ENCODE results near the gene PRSS3. TPM values are rescaled to one million over a fixed set of nuclear protein-coding genes. Genes with fewer than 3 reads are reported as not detected.
"Not testable (repeated sequence)": the region's sequence is repeated elsewhere in the genome, so short reads cannot be mapped to it uniquely, and the experiment has no call there.

The PRSS3 gene
- polyA plus RNA-seq, 1 donor (not counting 4 experiments of a cell fraction or from before 2014, with no cell fraction given), result 9.1 TPM

GRCh38 chr9:33751536-33752129 is 43.7 kb upstream of the PRSS3 start:
- FAIRE-seq (no peak), DNase-seq (ENCODE audit: low read depth, low spot score) (no peak)
- no peaks in the 10 kb centered on the region for H3K27me3 ChIP-seq (ENCODE audit: control insufficient read depth, extremely low read depth, insufficient read depth, low read length)
- peaks cover 21% of the 10 kb centered on the region for H3K4me1 ChIP-seq (ENCODE audit: control insufficient read depth, extremely low read depth, insufficient read depth, low read length)
- peak overlapping the region; percentile 86 for H3K4me2 ChIP-seq (ENCODE audit: control insufficient read depth, extremely low read depth, insufficient read depth, low read depth, low read length)
- H3K9ac ChIP-seq (ENCODE audit: control insufficient read depth, extremely low read depth, insufficient read depth, low read length), result peak overlapping the region; percentile 60
- H3K79me2 ChIP-seq (ENCODE audit: control insufficient read depth, insufficient read depth, low read length), result peaks cover 24% of the 10 kb centered on the region
- TF ChIP-seq, protein P1, sequence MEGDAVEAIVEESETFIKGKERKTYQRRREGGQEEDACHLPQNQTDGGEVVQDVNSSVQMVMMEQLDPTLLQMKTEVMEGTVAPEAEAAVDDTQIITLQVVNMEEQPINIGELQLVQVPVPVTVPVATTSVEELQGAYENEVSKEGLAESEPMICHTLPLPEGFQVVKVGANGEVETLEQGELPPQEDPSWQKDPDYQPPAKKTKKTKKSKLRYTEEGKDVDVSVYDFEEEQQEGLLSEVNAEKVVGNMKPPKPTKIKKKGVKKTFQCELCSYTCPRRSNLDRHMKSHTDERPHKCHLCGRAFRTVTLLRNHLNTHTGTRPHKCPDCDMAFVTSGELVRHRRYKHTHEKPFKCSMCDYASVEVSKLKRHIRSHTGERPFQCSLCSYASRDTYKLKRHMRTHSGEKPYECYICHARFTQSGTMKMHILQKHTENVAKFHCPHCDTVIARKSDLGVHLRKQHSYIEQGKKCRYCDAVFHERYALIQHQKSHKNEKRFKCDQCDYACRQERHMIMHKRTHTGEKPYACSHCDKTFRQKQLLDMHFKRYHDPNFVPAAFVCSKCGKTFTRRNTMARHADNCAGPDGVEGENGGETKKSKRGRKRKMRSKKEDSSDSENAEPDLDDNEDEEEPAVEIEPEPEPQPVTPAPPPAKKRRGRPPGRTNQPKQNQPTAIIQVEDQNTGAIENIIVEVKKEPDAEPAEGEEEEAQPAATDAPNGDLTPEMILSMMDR (optimal IDR thresholded peaks at IDR 0.05 in 1 of 3, IDR thresholded peaks at IDR 0.05 in 1 of 3, conservative IDR thresholded peaks at IDR 0.05 in 1 of 3; ENCODE audit: extremely low read depth in 1 of 3, insufficient read depth in 2 of 3, low read length in 3 of 3), result no peak
- peak overlapping the region; percentile 59 for H3K27ac ChIP-seq (ENCODE audit: control insufficient read depth, insufficient read depth, low read length)
- no peaks in the 10 kb centered on the region for H3K9me3 ChIP-seq (ENCODE audit: control insufficient read depth, low read depth, low read length)
- peak overlapping the region in 2 of 3 experiments; percentile 71 to 75 for H3K4me3 ChIP-seq (ENCODE audit: control insufficient read depth in 2 of 3, extremely low read depth in 1 of 3, insufficient read depth in 2 of 3, low read depth in 1 of 3, low read length in 3 of 3)
- no peaks in the 10 kb centered on the region for H4K20me1 ChIP-seq (ENCODE audit: control insufficient read depth, extremely low read depth, insufficient read depth, low read length)
- H3K36me3 ChIP-seq (ENCODE audit: control insufficient read depth in 2 of 2, extremely low read depth in 1 of 2, insufficient read depth in 2 of 2, low read length in 2 of 2), result no peaks in the 10 kb centered on the region
- H3K9me1 ChIP-seq (ENCODE audit: control insufficient read depth, extremely low read depth, insufficient read depth, low read length), result no peaks in the 10 kb centered on the region
- no peak overlapping the region for H2AFZ ChIP-seq (ENCODE audit: control insufficient read depth, low read length)
- dilution Hi-C loops (cut with MboI; ENCODE audit: extremely low pct_ligation_motif_present, low sequenced_read_pairs), result no loop called here

DNA sequence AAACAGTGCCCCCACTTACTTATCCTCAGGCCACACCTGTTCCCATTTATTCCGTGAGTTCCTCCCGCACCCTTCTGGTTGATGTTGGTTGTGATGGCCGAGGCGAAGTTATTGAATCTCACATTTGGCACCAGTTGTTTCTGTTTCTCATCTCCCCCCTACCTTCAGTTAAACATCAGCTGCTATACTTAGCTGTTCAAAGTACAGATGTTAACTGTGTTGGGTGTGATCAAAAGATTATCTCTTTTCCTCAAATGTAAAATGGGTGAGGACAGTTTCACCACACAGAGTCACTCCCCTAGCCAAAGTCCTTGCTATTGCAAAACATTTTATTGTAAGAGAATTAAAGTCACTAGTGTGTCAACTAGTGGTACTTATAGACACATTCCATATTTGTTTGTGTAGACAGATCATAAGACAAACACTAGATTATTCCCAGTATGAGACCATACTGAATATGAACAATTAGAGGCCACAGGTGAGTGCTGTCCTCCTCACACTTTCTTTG is 43.2 kb upstream of the PRSS3 start:
- Histone ChIP-seq H3K36me3 (ENCODE audit: control insufficient read depth in 2 of 2, extremely low read depth in 1 of 2, insufficient read depth in 2 of 2, low read length in 2 of 2) (no peaks in the 10 kb centered on the region), H3K27me3 (ENCODE audit: control insufficient read depth, extremely low read depth, insufficient read depth, low read length) (no peaks in the 10 kb centered on the region), H4K20me1 (ENCODE audit: control insufficient read depth, extremely low read depth, insufficient read depth, low read length) (no peaks in the 10 kb centered on the region), H3K27ac (ENCODE audit: control insufficient read depth, insufficient read depth, low read length) (peak overlapping the region; percentile 59), H3K9ac (ENCODE audit: control insufficient read depth, extremely low read depth, insufficient read depth, low read length) (peak overlapping the region; percentile 60), H3K4me1 (ENCODE audit: control insufficient read depth, extremely low read depth, insufficient read depth, low read length) (peaks cover 27% of the 10 kb centered on the region), H2AFZ (ENCODE audit: control insufficient read depth, low read length) (no peak overlapping the region), H3K9me1 (ENCODE audit: control insufficient read depth, extremely low read depth, insufficient read depth, low read length) (no peaks in the 10 kb centered on the region), H3K4me2 (ENCODE audit: control insufficient read depth, extremely low read depth, insufficient read depth, low read depth, low read length) (peak overlapping the region; percentile 86), H3K4me3 (ENCODE audit: control insufficient read depth in 2 of 3, extremely low read depth in 1 of 3, insufficient read depth in 2 of 3, low read depth in 1 of 3, low read length in 3 of 3) (peak overlapping the region in 2 of 3 experiments; percentile 71 to 75), H3K79me2 (ENCODE audit: control insufficient read depth, insufficient read depth, low read length) (peaks cover 26% of the 10 kb centered on the region), H3K9me3 (ENCODE audit: control insufficient read depth, low read depth, low read length) (no peaks in the 10 kb centered on the region)
- no peak for DNase-seq (ENCODE audit: low read depth, low spot score)
- peak; percentile 20 for FAIRE-seq
- dilution Hi-C loops (cut with MboI; ENCODE audit: extremely low pct_ligation_motif_present, low sequenced_read_pairs), result no loop called here
- TF ChIP-seq, protein P1 (optimal IDR thresholded peaks at IDR 0.05 in 1 of 3, IDR thresholded peaks at IDR 0.05 in 1 of 3, conservative IDR thresholded peaks at IDR 0.05 in 1 of 3; ENCODE audit: extremely low read depth in 1 of 3, insufficient read depth in 2 of 3, low read length in 3 of 3), result no peak
- no peak for TF ChIP-seq EZH2 (IDR thresholded peaks at IDR 0.05; ENCODE audit: low read length)

- peaks cover 26% of the 10 kb centered on the region for H3K79me2 ChIP-seq (ENCODE audit: control insufficient read depth, insufficient read depth, low read length)
- peak; percentile 80 for FAIRE-seq
- not testable (repeated sequence) for H3K9ac ChIP-seq (ENCODE audit: control insufficient read depth, extremely low read depth, insufficient read depth, low read length)
These were observed 42.6 kb upstream of the PRSS3 start for GRCh38 chr9:33752789-33753188.

GRCh38 chr9:33759648-33760047 is 35.7 kb upstream of the PRSS3 start:
- peaks cover 25% of the 10 kb centered on the region for H3K79me2 ChIP-seq (ENCODE audit: control insufficient read depth, insufficient read depth, low read length)
- H4K20me1 ChIP-seq (ENCODE audit: control insufficient read depth, extremely low read depth, insufficient read depth, low read length); H3K4me3 ChIP-seq (ENCODE audit: control insufficient read depth in 2 of 3, extremely low read depth in 1 of 3, insufficient read depth in 2 of 3, low read depth in 1 of 3, low read length in 3 of 3); H3K36me3 ChIP-seq (ENCODE audit: control insufficient read depth in 2 of 2, extremely low read depth in 1 of 2, insufficient read depth in 2 of 2, low read length in 2 of 2); H3K9me3 ChIP-seq (ENCODE audit: control insufficient read depth, low read depth, low read length); H3K9me1 ChIP-seq (ENCODE audit: control insufficient read depth, extremely low read depth, insufficient read depth, low read length); H3K9ac ChIP-seq (ENCODE audit: control insufficient read depth, extremely low read depth, insufficient read depth, low read length); dilution Hi-C loops (cut with MboI; ENCODE audit: extremely low pct_ligation_motif_present, low sequenced_read_pairs); H2AFZ ChIP-seq (ENCODE audit: control insufficient read depth, low read length); H3K27me3 ChIP-seq (ENCODE audit: control insufficient read depth, extremely low read depth, insufficient read depth, low read length); H3K4me2 ChIP-seq (ENCODE audit: control insufficient read depth, extremely low read depth, insufficient read depth, low read depth, low read length); DNase-seq (ENCODE audit: low read depth, low spot score): not testable (repeated sequence)
- peaks cover 49% of the 10 kb centered on the region for H3K4me1 ChIP-seq (ENCODE audit: control insufficient read depth, extremely low read depth, insufficient read depth, low read length)
- H3K27ac ChIP-seq (ENCODE audit: control insufficient read depth, insufficient read depth, low read length), result peak overlapping the region; percentile 26
- peak; percentile 85 for FAIRE-seq

More at GRCh38 chr9:33752789-33753188, 42.6 kb upstream of the PRSS3 start:
- H3K9me3 ChIP-seq (ENCODE audit: control insufficient read depth, low read depth, low read length); H3K36me3 ChIP-seq (ENCODE audit: control insufficient read depth in 2 of 2, extremely low read depth in 1 of 2, insufficient read depth in 2 of 2, low read length in 2 of 2); H4K20me1 ChIP-seq (ENCODE audit: control insufficient read depth, extremely low read depth, insufficient read depth, low read length); H3K9me1 ChIP-seq (ENCODE audit: control insufficient read depth, extremely low read depth, insufficient read depth, low read length); H3K27ac ChIP-seq (ENCODE audit: control insufficient read depth, insufficient read depth, low read length); DNase-seq (ENCODE audit: low read depth, low spot score); dilution Hi-C loops (cut with MboI; ENCODE audit: extremely low pct_ligation_motif_present, low sequenced_read_pairs); H2AFZ ChIP-seq (ENCODE audit: control insufficient read depth, low read length); H3K27me3 ChIP-seq (ENCODE audit: control insufficient read depth, extremely low read depth, insufficient read depth, low read length): not testable (repeated sequence)
- peak overlapping the region; percentile 86 for H3K4me2 ChIP-seq (ENCODE audit: control insufficient read depth, extremely low read depth, insufficient read depth, low read depth, low read length)
- peaks cover 33% of the 10 kb centered on the region for H3K4me1 ChIP-seq (ENCODE audit: control insufficient read depth, extremely low read depth, insufficient read depth, low read length)
- H3K4me3 ChIP-seq (ENCODE audit: control insufficient read depth in 2 of 3, extremely low read depth in 1 of 3, insufficient read depth in 2 of 3, low read depth in 1 of 3, low read length in 3 of 3), result peak overlapping the region in 1 of 3 experiments; percentile 75
